ENCODE results near the gene ZNF282.

The ZNF282 gene

DNA sequence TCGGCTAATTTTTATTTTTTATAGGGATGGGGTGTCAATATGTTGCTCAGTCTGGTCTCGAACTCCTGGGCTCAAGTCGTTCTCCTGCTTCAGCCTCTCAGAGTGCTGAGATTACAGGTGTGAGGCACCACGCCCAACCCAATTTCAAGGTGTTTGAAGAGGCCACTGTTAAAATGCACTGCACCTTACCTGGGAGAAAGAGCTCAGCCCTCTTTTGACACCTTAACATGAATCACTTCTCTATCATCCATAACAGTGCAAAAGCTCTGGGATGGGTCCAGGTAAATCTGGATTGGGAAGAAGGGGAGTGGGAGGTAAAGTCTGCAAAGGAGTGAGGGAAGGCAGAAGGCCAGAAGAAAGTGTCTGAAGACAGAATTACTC is 557 bp upstream of the ZNF282 start:
- DNase-seq = no peak

GRCh38 chr7:149196151-149196704 is 882 bp downstream of the ZNF282 start:
- peak; percentile 5 for DNase-seq

DNA sequence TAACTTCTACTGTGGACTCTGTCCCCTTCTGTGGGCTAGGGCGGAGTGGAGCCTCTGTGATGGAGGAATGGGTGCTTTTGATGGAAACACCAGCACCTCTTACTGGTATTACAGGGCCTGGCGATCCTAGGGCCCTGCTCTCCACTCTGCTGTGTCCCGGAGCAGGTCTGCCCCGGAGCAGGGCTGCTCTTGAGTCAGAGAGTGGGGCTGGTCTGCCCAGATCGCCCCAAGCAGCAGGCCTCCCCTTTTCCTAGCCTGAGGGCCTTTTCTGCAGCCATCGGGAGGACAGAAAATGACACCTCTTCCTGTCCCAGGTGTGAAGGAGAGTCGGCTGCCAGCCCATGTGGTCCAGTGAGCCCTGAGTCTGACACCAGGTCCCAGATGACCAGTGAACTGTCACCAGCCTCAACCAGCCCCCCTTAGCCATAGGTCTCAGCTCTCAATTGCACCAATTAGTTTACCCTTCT is 1.4 kb downstream of the ZNF282 start:
- DNase-seq = peak; percentile 5

DNA sequence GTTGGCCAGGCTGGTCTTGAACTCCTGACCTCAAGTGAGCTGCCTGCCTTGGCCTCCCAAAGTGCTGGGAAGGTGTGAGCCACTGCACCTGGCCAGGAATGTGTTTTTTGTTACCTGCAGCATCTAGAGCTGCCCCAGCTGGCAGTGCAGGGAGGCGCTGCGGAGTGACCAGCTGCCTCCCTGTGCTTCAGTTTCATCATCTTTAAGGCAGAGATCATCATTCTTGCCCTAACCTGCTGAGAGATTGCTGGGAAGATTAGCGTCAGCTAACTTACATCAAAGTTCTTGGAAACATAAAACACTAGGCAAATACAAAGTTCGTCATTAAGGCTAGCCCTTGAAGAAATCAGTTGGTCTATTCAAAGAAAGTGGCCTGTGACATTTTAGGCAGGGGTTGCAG is 2.3 kb downstream of the ZNF282 start:
- DNase-seq = no peak

- no peak for DNase-seq
Observed at GRCh38 chr7:149198161-149198816, 2.9 kb downstream of the ZNF282 start.

GRCh38 chr7:149199234-149199995 is 4.1 kb downstream of the ZNF282 start:
- no peak for DNase-seq

DNA sequence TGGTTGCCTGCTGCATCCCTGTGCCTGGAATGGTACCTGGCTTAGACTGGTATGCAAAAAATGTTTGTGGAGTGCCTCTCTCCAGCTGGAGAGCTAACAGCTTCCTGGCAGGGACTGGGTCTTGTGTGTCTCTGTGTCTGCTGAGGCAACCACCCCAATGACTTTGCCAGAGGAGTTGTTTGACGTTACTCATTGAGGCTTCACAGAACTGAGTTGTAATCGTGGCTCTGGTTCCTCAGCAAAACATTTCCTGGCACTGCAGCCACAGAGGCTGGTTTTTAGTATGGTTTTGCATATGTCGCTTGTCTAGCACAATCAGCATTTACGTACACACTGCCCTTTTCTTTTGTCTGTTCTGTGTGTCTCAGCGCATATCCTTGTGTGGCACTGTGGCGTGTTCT is 7.5 kb downstream of the ZNF282 start:
- no peak for DNase-seq

DNA sequence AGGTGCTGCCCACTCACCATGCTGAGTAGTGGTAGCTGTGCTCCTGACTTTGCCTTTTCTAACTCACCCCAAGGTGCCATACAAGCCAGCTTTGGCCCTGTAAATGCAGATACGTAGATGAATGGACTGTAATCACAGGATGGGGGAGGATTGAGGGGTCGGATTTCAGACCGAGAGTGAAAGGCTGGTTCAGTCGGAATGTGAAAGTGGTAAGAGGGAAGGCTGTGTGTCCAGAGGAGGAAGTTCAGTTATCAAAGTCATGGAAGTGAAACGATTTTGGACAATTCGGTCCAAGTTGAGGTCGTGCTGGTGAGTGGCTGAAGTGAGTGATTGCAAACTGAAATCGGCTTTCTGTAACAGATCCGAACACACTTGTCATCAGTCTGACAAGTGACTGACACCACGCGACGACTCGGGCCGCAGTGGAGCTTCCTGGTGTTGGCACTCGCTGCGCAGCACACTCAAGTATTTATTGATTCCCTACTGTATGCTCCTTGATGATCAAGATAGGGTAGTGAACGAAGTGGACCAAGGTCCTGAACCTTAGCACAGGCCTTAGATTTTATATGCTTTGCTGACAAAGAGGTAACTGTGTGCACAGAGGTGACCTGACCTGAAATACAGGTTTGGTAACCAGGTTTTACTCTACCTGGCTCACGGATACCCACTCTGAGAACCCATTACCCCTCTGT is 10.5 kb downstream of the ZNF282 start:
- DNase-seq = no peak

DNA sequence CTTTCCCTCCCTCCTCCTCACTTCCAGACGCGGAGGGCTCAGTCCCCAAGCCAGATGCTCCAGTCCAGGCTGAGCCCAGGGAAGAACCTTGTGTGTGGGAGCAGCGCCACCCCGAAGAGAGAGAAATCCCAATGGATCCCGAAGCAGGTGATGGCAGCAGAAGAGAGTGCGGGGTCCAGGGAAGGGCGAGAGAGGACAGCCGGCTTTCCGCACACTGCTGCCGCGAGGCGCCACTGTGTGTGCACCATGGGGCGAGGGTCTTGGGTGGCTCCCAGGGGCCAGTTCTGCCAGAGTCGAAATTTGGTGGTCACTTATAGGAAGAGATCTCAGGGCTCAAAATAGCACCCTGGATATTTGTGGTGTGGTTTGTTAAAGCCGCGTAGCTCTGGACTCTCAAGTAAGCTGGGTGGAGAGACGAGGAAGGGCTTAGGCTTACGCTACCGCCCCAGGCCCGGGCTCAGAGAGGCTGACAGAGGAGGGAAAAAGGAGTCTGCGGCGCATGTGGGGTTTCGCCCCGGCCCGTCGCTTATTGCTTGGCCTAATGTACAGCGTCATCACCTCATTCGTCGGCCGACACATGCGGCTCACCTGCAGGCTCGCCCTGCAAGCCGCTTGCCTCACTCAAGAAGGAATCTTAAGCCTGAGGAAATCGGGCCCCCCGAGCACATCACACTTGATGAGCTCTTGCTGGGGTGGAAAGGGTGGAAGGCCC is 12.1 kb downstream of the ZNF282 start:
- DNase-seq = no peak

DNA sequence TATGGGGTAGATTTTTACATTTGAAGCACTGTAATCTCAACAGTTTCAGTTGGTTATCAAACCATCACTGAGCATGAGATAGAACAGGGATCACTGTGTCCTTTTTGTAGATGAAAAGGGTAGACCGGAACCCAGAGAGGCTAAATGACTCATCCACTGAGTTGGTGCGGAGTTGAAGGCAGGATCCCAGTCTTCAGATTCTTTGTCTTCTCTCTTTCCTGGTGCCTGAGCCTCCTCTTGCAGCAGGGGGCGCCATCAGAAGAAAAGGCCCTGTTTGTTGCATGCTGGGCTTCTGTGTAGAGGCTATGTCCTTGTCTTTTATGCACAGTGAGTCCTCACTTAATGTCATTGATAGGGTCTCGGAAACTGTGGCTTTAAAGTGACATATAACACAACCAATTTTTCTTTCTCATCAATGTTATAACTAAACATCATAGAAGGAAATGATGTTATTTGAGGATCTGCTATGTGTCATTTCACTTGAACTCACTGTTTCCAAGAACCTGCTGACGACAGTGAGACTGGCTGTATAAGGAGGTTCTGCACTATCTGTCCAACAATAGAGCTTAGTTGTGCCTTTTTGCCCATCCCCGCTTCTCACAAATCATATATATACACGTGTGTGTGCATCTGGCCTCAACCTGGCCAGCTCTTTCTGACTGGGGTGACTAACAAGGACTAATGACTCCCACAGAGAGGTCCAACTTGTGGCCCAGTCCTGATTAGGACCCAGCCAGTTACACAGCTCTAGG is 14.3 kb downstream of the ZNF282 start:
- DNase-seq = peak; percentile 60

DNA sequence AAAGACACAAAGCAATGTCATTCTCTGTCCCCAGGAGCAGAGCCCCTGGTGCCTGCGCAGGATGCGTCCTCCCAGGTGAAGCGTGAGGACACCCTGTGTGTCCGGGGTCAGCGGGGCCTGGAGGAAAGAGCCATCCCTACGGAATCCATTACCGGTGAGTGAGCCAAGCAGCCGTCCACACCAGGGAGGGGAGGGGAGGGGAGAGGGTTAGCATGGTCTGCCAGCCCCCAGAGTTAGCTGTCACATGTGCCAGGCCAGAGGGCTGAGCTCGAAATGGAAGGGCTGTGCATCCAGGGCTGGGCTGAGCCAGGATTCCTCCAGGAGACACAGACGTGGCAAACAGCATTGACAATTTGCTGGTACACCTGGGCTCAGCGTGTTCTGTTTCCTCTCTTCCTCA is 15.2 kb downstream of the ZNF282 start:
- DNase-seq = no peak

- no peak for DNase-seq
Observed at GRCh38 chr7:149214020-149214720, 18.8 kb downstream of the ZNF282 start.

DNA sequence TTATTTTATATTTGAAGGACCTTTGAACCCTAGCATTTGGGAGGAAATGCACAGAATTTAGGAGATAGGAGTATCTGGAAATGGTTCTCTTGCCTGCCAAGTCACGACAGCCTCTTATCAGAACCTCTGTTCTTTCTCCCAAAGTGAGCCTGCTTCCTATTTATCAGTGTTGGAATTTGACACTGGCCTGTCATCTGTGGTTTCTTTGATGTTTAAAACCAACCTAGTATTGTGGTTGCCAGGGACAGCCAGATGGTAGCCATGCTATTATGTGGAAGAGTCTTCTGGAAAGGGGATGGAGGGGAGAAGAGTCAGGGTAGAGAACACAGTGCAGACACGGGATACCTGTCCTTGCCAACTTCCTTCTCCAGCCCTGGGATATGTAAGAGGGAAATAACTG is 21.1 kb downstream of the ZNF282 start:
- DNase-seq = no peak

DNA sequence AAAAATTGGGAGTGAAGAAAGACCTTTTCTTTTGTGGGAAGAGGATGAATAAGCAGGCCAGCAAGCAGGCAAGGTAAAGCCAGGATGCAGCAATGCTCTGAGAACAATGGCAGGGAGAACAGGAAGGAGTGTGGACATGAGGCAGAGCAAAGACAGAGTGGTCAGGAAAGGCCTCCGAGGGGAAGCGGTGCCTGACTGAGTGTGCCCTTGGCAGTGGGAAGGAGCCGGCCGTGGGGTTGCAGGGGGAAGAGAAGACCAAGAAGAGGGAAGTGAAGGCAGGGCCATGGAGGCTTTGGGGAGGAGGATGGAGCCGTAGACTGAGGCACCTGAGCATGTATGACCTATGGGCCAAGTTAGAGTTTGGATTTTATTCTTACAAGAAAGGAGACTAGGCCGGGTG is 22.2 kb downstream of the ZNF282 start:
- no peak for DNase-seq

- no peak for DNase-seq
Observed at GRCh38 chr7:149218469-149219420, 23.4 kb downstream of the ZNF282 start.

- DNase-seq = no peak
Observed at GRCh38 chr7:149220534-149220933, 25.2 kb downstream of the ZNF282 start.

DNA sequence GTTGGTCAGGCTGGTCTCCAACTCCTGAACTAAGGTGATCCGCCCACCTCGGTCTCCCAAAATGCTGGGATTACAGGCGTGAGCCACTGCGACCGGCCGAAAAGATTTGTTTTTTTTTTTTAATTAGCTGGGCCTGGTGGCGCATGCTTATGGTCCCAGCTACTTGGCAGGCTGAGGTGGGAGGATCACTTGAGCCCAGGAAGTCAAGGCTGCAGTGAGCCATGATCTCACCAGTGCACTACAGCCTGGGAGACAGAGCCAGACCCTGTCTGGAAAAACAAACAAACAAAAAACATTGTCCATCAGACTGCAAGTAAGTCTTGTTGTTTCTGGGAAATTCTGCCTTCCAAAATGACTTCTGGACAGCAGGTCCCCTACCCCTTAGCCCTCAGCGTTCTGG is 27.8 kb downstream of the ZNF282 start:
- no peak for DNase-seq

GRCh38 chr7:149223761-149224160 is 28.4 kb downstream of the ZNF282 start:
- DNase-seq = no peak

DNA sequence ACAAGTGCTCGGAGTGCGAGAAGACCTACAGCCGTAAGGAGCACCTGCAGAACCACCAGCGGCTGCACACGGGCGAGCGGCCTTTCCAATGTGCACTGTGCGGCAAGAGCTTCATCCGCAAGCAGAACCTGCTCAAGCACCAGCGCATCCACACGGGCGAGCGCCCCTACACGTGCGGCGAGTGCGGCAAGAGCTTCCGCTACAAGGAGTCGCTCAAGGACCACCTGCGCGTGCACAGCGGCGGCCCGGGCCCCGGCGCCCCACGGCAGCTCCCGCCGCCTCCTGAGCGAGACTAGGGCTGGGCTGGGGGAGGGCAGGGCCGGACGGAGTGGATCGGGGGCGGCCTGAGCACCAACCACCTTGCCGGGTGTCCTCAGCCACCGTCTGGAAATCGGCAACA is 29.0 kb downstream of the ZNF282 start:
- DNase-seq = no peak

- no peak for DNase-seq
Observed at GRCh38 chr7:149225106-149225505, 29.8 kb downstream of the ZNF282 start.

Measured in activated effector memory CD4-positive, alpha-beta T cell treated with Interleukin-2 at 50 U/mL for 16 hours (primary cell).